Activated CD8-positive, alpha-beta T cell treated with anti-CD3 and anti-CD28 coated beads for 36 hours (primary cell): Measurements from ENCODE around the gene AXIN1. TPM values are rescaled to one million over a fixed set of nuclear protein-coding genes. Genes with fewer than 3 reads are reported as not detected.
"Not testable (repeated sequence)": the region's sequence is repeated elsewhere in the genome, so short reads cannot be mapped to it uniquely, and the experiment has no call there.

Experiments
- ATAC-seq: fragments of 200-7000 bp; cut with Tn5 transposase; one replicate; pipeline ENCODE4 v1.10.0; 2021; ENCODE audit warnings: mild to moderate bottlenecking, moderate library complexity
- CTCF ChIA-PET: fragments of 350-600 bp; sonication (Branson Sonifier 250); formaldehyde crosslinking; loops from one replicate; lab custom pipeline; 2021; ENCODE audit warnings: antibody characterized with exemption; lab: Charles Lee
- POLR2A ChIA-PET: fragments of 350-600 bp; sonication (Branson Sonifier 250); formaldehyde crosslinking; loops from one replicate; lab custom pipeline; 2021; ENCODE audit warnings: antibody characterized with exemption; lab: Charles Lee
- DNase-seq: peaks from one replicate; pipeline ENCODE4 v3.0.0-alpha.2; 2020
- H3K27ac Mint-ChIP-seq: one replicate; pipeline ENCODE4 v1.8.0; 2021; ENCODE audit warnings: mild to moderate bottlenecking, mixed read lengths
- H3K27me3 Mint-ChIP-seq: one replicate; pipeline ENCODE4 v1.8.0; 2021; ENCODE audit warnings: mixed read lengths
- H3K36me3 Mint-ChIP-seq: one replicate; pipeline ENCODE4 v1.8.0; 2021; ENCODE audit warnings: low read depth, mixed read lengths
- H3K4me1 Mint-ChIP-seq: one replicate; pipeline ENCODE4 v1.8.0; 2021; ENCODE audit warnings: low read depth, mixed read lengths
- H3K4me3 Mint-ChIP-seq: one replicate; pipeline ENCODE4 v1.8.0; 2021; ENCODE audit warnings: mild to moderate bottlenecking, moderate library complexity, mixed read lengths
- H3K9me3 Mint-ChIP-seq: one replicate; pipeline ENCODE4 v1.8.0; 2021; ENCODE audit warnings: mixed read lengths
- intact Hi-C: fragments of 100-400 bp; cut with micrococcal nuclease; formaldehyde crosslinking; loops from one replicate; pipeline ENCODE4 v1.10.0; 2022
- total RNA-seq, 2 experiments: library from RNA; stranded (reverse); gene quantifications; one replicate each; pipeline ENCODE4 v1.2.3, GENCODE V29; 2021
- TF ChIP-seq, protein P1 (sequence below): fragments of 200-600 bp; IDR thresholded peaks from one replicate; pipeline ENCODE4 v1.8.0; 2022; ENCODE audit warnings: antibody characterized with exemption, mild to moderate bottlenecking

AXIN1 gene
- total RNA-seq, 2 experiments from 2014 or later, result 24.1 to 24.9 TPM

DNA sequence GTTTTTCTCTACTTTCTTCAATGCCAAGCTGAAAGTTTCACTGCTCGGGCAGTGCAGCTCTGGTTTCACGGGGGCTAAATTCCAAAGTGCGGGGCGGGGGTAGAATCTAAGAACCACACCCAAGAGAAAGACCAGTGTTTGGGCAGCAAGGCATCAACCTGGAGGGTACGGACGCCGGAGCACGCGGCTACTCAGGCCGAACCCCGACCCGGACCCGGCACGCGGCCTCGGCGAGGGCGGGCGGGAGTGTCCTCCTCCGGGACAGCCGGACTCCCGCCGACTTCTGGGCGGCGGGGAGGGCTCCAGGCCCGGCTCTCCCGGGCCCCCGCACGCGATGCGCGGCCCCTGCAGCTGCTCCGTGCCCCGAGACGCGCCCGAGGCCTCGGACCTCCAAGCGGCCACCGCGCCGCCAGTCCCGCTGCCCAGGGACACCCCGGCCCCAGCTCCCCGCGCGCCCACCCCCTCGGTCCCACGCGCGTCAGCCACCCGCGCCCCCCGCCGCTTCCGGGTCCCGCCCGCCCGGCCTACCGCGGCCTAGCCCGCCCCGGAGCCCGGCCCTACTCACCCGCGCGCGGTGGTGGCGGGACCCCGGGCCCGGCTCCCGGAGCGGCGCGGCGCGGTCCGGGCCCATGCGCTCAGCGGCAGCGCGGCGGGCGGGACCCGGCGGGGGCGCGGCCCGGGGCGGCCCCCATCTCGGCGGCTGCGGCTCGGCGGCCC is 561 bp downstream of the AXIN1 start:
- no peak for DNase-seq
- POLR2A ChIA-PET, result interaction anchor here (1.0 to 2.4 kb wide), 5 partner anchors 9 to 123 kb away, joined by 3 to 9 read pairs (median 4); partner anchors contain the start of genes FAM234A and LUC7L

DNA sequence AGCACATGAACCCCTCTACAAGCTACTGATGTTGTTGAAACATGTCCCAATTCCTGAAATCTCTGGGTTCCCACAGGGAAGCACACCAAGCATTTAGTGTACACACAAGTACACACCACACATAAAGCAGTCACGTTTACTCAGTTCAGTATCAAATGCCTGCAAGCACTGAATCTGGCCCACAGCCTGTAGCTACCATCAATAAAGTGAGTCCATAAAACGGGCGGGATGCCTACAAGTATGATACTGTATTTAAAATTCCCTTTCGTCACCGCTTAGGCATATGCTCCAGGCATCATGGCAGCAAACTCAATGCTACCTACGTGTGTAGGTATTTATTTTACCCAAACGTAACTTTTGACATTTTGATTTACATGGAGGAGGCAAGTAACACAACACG is 2.3 kb downstream of the AXIN1 start:
- DNase-seq (no peak), ATAC-seq (no peak)
- CTCF ChIA-PET, result interaction anchor here (1.0 to 1.3 kb wide), 5 partner anchors 12 to 243 kb away, joined by 3 to 4 read pairs (median 3); no protein-coding TSS in a partner anchor
- Mint-ChIP-seq H3K27ac (no peak overlapping the region), H3K27me3 (no peaks in the 10 kb centered on the region), H3K4me1 (peaks cover 68% of the 10 kb centered on the region), H3K9me3 (no peaks in the 10 kb centered on the region), H3K36me3 (peaks cover 28% of the 10 kb centered on the region), H3K4me3 (peak overlapping the region; percentile 80)
- TF ChIP-seq, protein P1, sequence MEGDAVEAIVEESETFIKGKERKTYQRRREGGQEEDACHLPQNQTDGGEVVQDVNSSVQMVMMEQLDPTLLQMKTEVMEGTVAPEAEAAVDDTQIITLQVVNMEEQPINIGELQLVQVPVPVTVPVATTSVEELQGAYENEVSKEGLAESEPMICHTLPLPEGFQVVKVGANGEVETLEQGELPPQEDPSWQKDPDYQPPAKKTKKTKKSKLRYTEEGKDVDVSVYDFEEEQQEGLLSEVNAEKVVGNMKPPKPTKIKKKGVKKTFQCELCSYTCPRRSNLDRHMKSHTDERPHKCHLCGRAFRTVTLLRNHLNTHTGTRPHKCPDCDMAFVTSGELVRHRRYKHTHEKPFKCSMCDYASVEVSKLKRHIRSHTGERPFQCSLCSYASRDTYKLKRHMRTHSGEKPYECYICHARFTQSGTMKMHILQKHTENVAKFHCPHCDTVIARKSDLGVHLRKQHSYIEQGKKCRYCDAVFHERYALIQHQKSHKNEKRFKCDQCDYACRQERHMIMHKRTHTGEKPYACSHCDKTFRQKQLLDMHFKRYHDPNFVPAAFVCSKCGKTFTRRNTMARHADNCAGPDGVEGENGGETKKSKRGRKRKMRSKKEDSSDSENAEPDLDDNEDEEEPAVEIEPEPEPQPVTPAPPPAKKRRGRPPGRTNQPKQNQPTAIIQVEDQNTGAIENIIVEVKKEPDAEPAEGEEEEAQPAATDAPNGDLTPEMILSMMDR, result no peak
- POLR2A ChIA-PET, result interaction anchor here (0.8 to 2.4 kb wide), 4 partner anchors 12 to 115 kb away, joined by 3 to 6 read pairs (median 4); partner anchors contain the start of gene FAM234A
- intact Hi-C loops, result loop anchor here (10.0 kb wide), 1 partner anchor 115 kb away; the partner anchor contains the start of gene FAM234A

More for the DNA sequence above, 561 bp downstream of the AXIN1 start:
- peak; percentile 6 for ATAC-seq
- Mint-ChIP-seq H3K4me3 (peak overlapping the region; percentile 80), H3K9me3 (no peaks in the 10 kb centered on the region), H3K4me1 (peaks cover 57% of the 10 kb centered on the region), H3K27me3 (no peaks in the 10 kb centered on the region), H3K27ac (peak overlapping the region; percentile 84), H3K36me3 (peaks cover 22% of the 10 kb centered on the region)
- TF ChIP-seq, protein P1, result no peak
- intact Hi-C loops, result loop anchor here (10.0 kb wide), 1 partner anchor 117 kb away; the partner anchor contains the start of gene FAM234A
- CTCF ChIA-PET, result interaction anchor here (1.0 to 1.6 kb wide), 5 partner anchors 10 to 245 kb away, joined by 3 to 5 read pairs (median 4); partner anchors contain the start of genes FAM234A and MRPL28

DNA sequence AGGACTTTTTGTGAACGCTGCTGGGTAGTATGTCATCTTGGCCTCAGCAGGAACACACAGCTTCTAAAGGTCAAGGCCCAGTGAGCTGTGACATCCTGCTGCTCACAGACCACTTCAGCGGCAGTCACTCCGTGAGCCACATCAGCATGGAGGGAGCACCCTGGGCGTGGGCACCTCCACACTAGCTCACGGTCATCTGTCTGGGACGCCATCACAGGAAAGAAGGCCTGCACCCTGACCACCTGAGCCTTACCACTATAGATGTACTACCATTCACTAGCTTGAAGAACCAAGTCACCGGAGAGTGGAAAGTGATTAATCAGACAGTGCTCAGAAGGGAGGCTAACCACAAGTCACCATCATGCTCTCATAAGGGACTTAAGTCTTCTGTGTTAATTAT is 3.3 kb downstream of the AXIN1 start:
- DNase-seq (peak; percentile 44), ATAC-seq (no peak)
- H3K27me3 Mint-ChIP-seq, result no peaks in the 10 kb centered on the region
- intact Hi-C loops, result no loop called here
- ChIA-PET CTCF (interaction anchor here (1.0 to 1.3 kb wide), 4 partner anchors 13 to 242 kb away, joined by 3 to 4 read pairs (median 4); no protein-coding TSS in a partner anchor), POLR2A (interaction anchor here (0.9 to 2.1 kb wide), 3 partner anchors 9 to 121 kb away, joined by 3 to 7 read pairs (median 4); partner anchors contain the start of gene FAM234A)
- H3K4me1 Mint-ChIP-seq, result peaks cover 69% of the 10 kb centered on the region
- peak overlapping the region; percentile 45 for H3K27ac Mint-ChIP-seq
- H3K9me3 Mint-ChIP-seq, result no peaks in the 10 kb centered on the region
- H3K4me3 Mint-ChIP-seq, result peak overlapping the region; percentile 32
- H3K36me3 Mint-ChIP-seq, result peaks cover 35% of the 10 kb centered on the region
- TF ChIP-seq, protein P1, result no peak

DNA sequence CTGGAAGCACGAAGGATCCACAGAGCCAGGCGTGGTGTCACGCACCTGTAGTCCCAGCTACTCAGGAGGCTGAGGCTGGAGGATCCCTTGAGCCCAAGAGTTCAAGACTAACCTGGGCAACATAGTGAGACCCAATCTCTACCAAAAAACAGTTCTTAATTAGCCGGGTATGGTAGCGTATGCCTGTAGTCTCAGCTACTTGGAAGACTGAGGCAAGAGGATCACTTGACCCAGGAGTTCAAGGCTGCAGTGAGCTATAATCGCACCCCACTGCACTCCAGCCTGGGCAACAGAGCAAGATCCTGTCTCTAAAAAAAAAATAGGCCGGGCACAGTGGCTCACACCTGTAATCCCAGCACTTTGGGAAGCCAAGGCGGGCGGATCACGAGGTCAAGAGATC is 4.0 kb downstream of the AXIN1 start:
- H3K27me3 Mint-ChIP-seq, H3K4me3 Mint-ChIP-seq, ATAC-seq, H3K9me3 Mint-ChIP-seq, H3K27ac Mint-ChIP-seq, intact Hi-C loops, DNase-seq: not testable (repeated sequence)
- H3K36me3 Mint-ChIP-seq, result peaks cover 35% of the 10 kb centered on the region
- CTCF ChIA-PET, result interaction anchor here (1.2 kb wide), 1 partner anchor 211 kb away, joined by 4 read pairs; no protein-coding TSS in a partner anchor
- peaks cover 67% of the 10 kb centered on the region for H3K4me1 Mint-ChIP-seq
- POLR2A ChIA-PET, result interaction anchor here (0.9 to 2.1 kb wide), 3 partner anchors 8 to 113 kb away, joined by 3 to 7 read pairs (median 4); partner anchors contain the start of gene FAM234A

DNA sequence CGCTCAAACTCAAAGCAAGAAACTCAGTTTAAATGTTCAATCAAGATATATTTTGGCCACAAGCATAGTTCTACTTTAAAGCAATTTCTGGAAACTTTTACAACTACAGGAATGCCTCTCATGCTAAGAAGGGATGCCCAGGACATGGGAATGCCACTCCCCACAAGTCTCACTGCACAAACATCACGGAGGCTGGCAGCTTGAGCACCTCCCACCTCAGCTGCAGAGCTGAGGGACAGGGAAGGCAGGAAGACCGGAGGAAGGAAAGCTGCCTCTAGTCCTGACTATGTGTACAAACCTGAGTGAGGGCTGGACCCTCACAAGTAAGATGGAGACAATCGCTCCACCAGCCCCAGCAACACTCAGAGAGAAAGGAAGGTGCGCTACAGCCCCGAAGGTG is 5.3 kb downstream of the AXIN1 start:
- TF ChIP-seq, protein P1, result no peak
- intact Hi-C loops, result no loop called here
- Mint-ChIP-seq H3K27me3 (no peaks in the 10 kb centered on the region), H3K27ac (no peak overlapping the region), H3K4me3 (no peak overlapping the region), H3K36me3 (peaks cover 39% of the 10 kb centered on the region), H3K9me3 (no peaks in the 10 kb centered on the region), H3K4me1 (peaks cover 77% of the 10 kb centered on the region)
- CTCF ChIA-PET, result interaction anchor here (0.6 kb wide), 1 partner anchor 154 kb away, joined by 3 read pairs; no protein-coding TSS in a partner anchor
- POLR2A ChIA-PET, result interaction anchor here (1.0 kb wide), 1 partner anchor 132 kb away, joined by 3 read pairs; no protein-coding TSS in a partner anchor
- ATAC-seq, result no peak
- DNase-seq, result no peak
